GDM1 (cell line): ENCODE measurements around the gene OGG1.

Experiments used
- DNase-seq: peaks from one replicate; lab custom pipeline; 2025; lab: John Stamatoyannopoulos, UW

The OGG1 gene

GRCh38 chr3:9727743-9728142 lies 22.0 kb upstream of the OGG1 start:
- DNase-seq, result no peak

- DNase-seq, result no peak
Measured at GRCh38 chr3:9729419-9729818, 20.3 kb upstream of the OGG1 start.

GRCh38 chr3:9730657-9731205 lies 19.0 kb upstream of the OGG1 start:
- peak; percentile 64 for DNase-seq

DNA sequence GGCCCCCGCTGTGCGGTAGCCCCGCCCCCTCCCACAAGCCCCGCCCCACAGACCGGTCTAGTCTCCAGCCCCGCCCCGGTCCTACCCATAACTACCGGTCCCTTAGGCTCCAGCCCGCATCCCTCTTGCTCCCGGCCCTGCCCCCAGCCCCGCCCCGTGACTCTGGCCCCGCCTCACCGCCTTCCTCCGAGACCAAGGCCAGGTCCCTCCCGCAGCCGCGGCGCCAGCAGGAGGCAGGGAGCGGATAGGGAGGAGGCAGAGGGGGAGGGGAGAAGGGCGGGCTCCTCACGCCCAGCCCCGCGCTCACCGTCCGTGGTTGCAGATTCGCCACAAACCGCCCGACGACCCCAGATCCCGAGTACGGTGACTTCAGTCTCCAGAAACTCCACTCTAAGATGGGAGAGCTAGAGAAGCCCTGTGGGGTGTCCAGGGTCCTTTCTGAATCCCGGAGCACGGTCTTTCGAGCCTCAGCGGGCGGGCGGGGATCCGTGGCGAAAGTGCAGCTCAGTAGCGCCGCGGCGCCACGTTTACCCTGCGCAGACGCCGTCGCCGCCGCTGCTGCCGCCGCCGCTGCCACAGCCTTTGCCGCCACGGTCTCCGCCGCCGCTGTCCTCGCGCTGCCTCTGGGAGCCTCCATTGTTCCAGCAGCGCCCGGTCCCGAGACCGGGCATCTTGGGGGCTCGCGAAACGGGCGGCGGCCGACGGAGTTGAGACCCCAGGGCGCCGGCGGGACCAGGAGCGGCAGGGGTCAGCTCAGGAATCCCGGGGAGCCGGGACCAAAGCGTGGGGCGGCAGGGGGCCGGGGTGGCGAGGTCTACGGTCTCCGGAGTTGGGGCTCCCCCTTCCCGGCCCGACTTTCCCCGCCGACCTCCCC lies 18.3 kb upstream of the OGG1 start, which contains the start of gene BRPF1:
Gene BRPF1, plus strand, starts transcription at position 530 of the 874 bp plus-strand sequence. CDS start 2,406 bp downstream, outside the sequence.
- peak; percentile 99 for DNase-seq

DNA sequence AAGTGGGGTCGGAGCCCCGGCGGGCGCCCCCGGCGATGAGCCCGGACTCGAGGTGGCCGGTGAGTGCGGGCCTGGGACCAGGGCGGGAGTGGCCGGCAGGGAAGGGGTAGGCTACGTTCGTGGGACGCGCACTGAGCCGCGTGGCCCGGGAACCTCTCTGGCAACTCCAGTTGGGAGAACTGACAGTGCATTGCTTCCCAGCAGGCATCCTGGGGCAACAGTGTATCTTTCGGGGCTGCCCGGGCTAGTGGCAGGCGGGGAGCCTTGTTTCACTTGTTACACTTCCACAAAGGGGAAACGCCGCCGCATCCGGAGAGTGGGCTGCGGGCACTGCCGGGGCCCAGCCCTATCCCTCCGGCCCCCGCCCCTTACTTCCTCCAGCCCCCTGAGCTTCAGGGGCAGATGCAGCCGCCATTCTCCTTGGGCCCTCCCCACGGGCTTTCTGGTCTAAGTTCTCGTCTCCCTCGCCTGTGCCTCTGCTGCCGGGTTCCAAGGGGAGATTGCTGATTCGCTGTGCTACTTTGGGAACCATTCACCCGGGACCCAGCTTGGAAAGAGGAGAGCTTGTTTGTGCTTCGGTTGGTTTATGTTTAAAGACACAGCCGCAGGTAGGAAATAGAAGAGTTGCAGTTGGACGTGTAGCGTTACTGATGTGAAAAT lies 17.5 kb upstream of the OGG1 start:
- peak; percentile 68 for DNase-seq

DNA sequence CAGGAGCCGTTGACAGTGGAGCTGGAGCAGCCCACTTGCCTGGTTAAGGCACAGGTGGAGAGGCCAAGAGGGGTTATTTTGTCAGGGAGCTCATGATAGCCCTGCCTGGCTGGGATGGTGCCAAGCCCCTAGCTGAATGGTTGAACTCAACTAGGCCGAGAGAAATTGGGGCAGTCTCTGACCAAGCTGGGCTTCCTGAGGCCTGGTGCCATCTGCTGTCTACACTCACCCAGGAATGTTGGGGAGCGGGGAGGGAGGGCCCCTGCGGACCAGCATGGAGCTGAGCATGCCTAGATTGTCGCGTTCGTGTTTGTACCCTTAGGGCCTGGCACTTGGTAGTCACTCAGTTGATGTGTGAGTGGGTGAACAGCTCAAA lies 17.0 kb upstream of the OGG1 start:
- no peak for DNase-seq

GRCh38 chr3:9736831-9737230 lies 12.9 kb upstream of the OGG1 start:
- no peak for DNase-seq

DNA sequence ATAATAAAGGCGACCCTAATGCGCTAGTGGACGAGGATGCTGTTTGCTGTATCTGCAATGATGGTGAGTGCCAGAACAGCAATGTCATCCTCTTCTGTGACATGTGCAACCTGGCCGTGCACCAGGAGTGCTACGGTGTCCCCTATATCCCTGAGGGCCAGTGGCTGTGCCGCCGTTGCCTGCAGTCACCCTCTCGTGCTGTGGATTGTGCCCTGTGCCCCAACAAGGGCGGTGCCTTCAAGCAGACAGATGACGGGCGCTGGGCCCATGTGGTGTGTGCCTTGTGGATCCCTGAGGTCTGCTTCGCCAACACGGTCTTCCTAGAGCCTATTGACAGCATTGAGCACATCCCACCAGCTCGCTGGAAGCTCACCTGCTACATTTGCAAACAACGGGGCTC lies 10.6 kb upstream of the OGG1 start:
- no peak for DNase-seq

DNA sequence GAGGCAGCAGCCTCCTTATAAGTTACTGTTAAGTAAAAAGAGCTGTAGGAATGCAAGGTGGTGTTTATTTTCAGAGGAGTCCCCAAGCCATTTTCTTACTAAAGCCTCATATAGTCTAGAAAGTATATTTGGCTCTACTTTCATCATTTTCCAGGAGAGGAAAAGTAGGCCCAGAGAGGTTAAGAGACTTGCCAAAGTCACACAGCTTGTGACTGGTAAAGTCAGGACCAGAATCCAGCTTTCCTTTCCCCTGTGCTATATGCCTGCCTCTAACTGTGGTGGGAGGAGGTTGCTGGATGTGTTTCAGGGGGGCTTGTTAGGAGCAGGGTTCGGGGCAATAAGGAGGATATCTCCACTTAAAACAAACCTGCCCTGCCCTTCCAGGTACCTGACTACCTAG lies 7.2 kb upstream of the OGG1 start:
- no peak for DNase-seq

DNA sequence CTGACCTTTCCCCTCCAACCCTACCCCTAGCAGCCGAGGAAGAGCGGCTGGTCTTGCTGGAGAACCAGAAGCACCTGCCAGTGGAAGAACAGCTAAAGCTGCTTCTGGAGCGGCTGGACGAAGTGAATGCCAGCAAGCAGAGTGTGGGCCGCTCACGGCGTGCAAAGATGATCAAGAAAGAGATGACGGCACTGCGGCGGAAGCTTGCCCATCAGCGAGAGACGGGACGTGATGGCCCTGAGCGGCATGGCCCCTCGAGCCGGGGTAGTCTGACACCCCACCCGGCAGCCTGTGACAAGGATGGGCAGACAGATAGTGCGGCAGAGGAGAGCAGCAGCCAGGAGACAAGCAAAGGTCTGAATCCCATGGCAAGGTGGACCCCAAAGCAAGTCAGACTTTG lies 6.2 kb upstream of the OGG1 start:
- no peak for DNase-seq

- no peak for DNase-seq
Measured at GRCh38 chr3:9744162-9744561, 5.6 kb upstream of the OGG1 start.

DNA sequence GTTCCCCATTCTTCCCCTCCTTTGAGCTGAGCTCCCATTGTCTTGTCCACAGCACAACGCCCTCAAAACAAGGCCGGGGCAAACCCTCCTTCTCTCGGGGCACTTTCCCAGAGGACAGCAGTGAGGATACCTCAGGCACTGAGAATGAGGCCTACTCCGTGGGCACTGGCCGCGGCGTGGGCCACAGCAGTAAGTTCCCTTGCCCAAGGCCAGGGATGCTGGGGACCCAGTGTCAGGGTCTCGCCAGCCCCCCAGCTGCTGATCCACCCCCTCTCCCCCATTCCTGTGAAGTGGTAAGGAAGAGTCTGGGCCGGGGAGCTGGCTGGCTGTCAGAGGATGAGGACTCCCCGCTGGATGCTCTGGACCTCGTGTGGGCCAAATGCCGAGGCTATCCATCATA lies 4.2 kb upstream of the OGG1 start:
- DNase-seq, result no peak

DNA sequence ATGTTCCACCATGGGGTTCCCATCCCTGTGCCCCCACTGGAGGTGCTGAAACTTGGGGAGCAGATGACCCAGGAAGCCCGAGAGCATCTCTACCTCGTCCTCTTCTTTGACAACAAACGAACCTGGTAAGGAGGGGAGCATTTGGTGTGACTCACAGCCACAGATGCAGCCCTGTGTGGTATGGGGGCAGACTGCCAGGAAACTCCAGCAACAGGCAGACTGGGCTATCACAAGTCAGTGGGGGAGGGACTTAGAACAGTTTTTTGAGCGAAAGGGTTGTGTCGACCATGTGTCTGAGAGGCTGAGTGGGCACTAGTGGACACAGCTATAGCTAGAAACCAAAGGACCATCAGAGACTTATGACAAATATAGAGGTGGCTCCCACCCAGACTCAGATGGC lies 3.4 kb upstream of the OGG1 start:
- no peak for DNase-seq

DNA sequence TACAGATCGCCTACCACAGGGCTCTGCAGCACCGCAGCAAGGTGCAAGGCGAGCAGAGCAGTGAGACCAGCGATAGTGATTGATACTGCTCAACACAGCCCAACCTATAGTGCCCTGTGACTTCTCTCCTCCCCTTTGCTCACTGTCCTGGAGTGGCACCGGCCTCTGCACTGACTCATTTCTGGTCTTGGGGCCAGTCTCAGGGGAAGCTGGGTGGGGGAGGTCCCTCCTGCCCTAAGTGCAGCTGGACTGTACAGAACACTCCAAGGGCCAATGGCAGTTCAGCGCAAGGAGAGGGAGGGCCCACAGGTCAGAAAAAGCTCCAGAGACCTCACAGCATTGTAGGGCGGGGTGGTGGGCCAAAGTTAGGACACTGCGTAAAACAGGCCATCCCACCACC lies 2.5 kb upstream of the OGG1 start:
- no peak for DNase-seq

GRCh38 chr3:9748031-9748430 lies 1.7 kb upstream of the OGG1 start:
- DNase-seq, result no peak

DNA sequence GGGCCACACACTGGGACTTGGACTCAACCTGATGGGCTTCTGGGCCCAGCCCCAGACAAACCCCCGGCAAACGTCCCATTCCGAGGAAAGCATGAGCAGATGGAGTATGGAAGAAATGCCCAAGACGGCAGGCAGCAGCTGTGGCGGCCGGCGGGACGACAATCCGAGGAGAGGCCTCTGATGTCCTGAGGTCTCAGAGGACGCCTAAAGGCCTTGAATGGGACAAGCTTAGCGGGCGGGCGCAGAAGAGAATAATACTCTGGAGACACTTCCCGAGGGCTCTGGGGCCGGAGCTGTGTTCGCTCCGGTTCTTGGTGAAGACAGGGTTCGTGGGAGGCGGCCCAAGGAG lies 482 bp upstream of the OGG1 start:
- DNase-seq, result no peak

- DNase-seq, result no peak
Measured at GRCh38 chr3:9750556-9751411, 1.0 kb downstream of the OGG1 start.

DNA sequence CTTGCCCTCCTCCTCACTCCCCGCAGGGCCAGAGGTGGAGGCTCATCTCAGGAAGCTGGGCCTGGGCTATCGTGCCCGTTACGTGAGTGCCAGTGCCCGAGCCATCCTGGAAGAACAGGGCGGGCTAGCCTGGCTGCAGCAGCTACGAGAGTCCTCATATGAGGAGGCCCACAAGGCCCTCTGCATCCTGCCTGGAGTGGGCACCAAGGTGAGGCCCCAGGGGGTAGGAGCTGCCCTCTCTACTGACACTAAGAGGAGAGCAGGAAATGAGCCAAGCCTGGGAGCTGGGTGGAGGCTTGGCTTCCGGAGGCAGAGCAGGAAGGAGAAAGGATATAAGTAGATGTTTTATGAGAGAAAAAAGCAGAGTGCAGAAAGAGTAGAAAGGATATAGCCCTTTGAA lies 4.9 kb downstream of the OGG1 start:
- no peak for DNase-seq

GRCh38 chr3:9757427-9757826 lies 7.7 kb downstream of the OGG1 start:
- no peak for DNase-seq

- DNase-seq, result no peak
Measured at GRCh38 chr3:9760779-9761505, 11.2 kb downstream of the OGG1 start.

GRCh38 chr3:9761919-9762318 lies 12.2 kb downstream of the OGG1 start:
- DNase-seq, result no peak

GRCh38 chr3:9762871-9763270 lies 13.1 kb downstream of the OGG1 start:
- no peak for DNase-seq
